Nephron progenitor cell (in vitro differentiated cells): Measurements from ENCODE around the gene CCDC78.

Source experiments
- DNase-seq: peaks from one replicate; pipeline ENCODE4 v3.0.0; 2021
- H3K27ac Mint-ChIP-seq: 2 replicates; pipeline ENCODE4 v1.8.0; 2021; ENCODE audit warnings: mild to moderate bottlenecking, moderate library complexity, mixed read lengths
- H3K27me3 Mint-ChIP-seq: 2 replicates; pipeline ENCODE4 v1.8.0; 2021; ENCODE audit warnings: mild to moderate bottlenecking, low read depth, mixed read lengths; ENCODE audit not compliant: poor library complexity
- H3K36me3 Mint-ChIP-seq: 2 replicates; pipeline ENCODE4 v1.8.0; 2021; ENCODE audit warnings: low read depth, mixed read lengths
- H3K4me1 Mint-ChIP-seq: 2 replicates; pipeline ENCODE4 v1.8.0; 2021; ENCODE audit warnings: mixed read lengths
- H3K4me3 Mint-ChIP-seq: 2 replicates; pipeline ENCODE4 v1.8.0; 2021; ENCODE audit warnings: mild to moderate bottlenecking, moderate library complexity, mixed read lengths
- H3K9me3 Mint-ChIP-seq: 2 replicates; pipeline ENCODE4 v1.8.0; 2021; ENCODE audit warnings: mild to moderate bottlenecking, moderate library complexity, mixed read lengths
- CTCF ChIP-seq: fragments of 200-600 bp; sonication (generic); IDR thresholded peaks from 2 replicates; pipeline ENCODE4 v1.5.0; 2021; ENCODE audit warnings: antibody characterized with exemption

Gene CCDC78

GRCh38 chr16:769934-770333 lies 43.7 kb upstream of the CCDC78 start:
- TF ChIP-seq CTCF, result no peak
- DNase-seq, result no peak
- no peaks in the 10 kb centered on the region for H3K27me3 Mint-ChIP-seq
- H3K4me3 Mint-ChIP-seq, result no peak overlapping the region
- H3K36me3 Mint-ChIP-seq, result no peaks in the 10 kb centered on the region
- no peaks in the 10 kb centered on the region for H3K9me3 Mint-ChIP-seq
- no peak overlapping the region for H3K27ac Mint-ChIP-seq
- H3K4me1 Mint-ChIP-seq, result peaks cover 10% of the 10 kb centered on the region

GRCh38 chr16:769184-769784 lies 43.0 kb upstream of the CCDC78 start:
- no peak for DNase-seq
- Mint-ChIP-seq H3K27ac (no peak overlapping the region), H3K9me3 (no peaks in the 10 kb centered on the region), H3K4me1 (peaks cover 10% of the 10 kb centered on the region), H3K4me3 (no peak overlapping the region), H3K27me3 (no peaks in the 10 kb centered on the region), H3K36me3 (no peaks in the 10 kb centered on the region)
- no peak for TF ChIP-seq CTCF

GRCh38 chr16:768428-768827 lies 42.2 kb upstream of the CCDC78 start:
- H3K36me3 Mint-ChIP-seq, result no peaks in the 10 kb centered on the region
- no peak for DNase-seq
- H3K4me1 Mint-ChIP-seq, result peaks cover 10% of the 10 kb centered on the region
- no peak overlapping the region for H3K27ac Mint-ChIP-seq
- no peaks in the 10 kb centered on the region for H3K27me3 Mint-ChIP-seq
- no peak overlapping the region for H3K4me3 Mint-ChIP-seq
- TF ChIP-seq CTCF, result no peak
- no peaks in the 10 kb centered on the region for H3K9me3 Mint-ChIP-seq

GRCh38 chr16:767743-768235 lies 41.5 kb upstream of the CCDC78 start:
- no peak overlapping the region for H3K4me3 Mint-ChIP-seq
- H3K27ac Mint-ChIP-seq, result no peak overlapping the region
- peaks cover 12% of the 10 kb centered on the region for H3K4me1 Mint-ChIP-seq
- DNase-seq, result no peak
- no peaks in the 10 kb centered on the region for H3K9me3 Mint-ChIP-seq
- H3K36me3 Mint-ChIP-seq, result no peaks in the 10 kb centered on the region
- TF ChIP-seq CTCF, result no peak
- H3K27me3 Mint-ChIP-seq, result no peaks in the 10 kb centered on the region

GRCh38 chr16:766820-767640 lies 40.8 kb upstream of the CCDC78 start:
- Mint-ChIP-seq H3K27me3 (no peaks in the 10 kb centered on the region), H3K36me3 (no peaks in the 10 kb centered on the region), H3K27ac (no peak overlapping the region), H3K4me1 (peaks cover 14% of the 10 kb centered on the region), H3K9me3 (no peaks in the 10 kb centered on the region), H3K4me3 (no peak overlapping the region)
- no peak for DNase-seq
- no peak for TF ChIP-seq CTCF
